Tibial nerve (tissue), 4 donors: ENCODE measurements around the gene ARL2.

Experiments used
- CTCF ChIP-seq, 5 experiments: fragments of 200-600 bp in 3 of 5; fragments of 450-650 bp in 2 of 5; sonication (generic) in 3 of 5; IDR thresholded peaks; one replicate each; pipeline ENCODE4 v1.5.1; 2016 to 2019; ENCODE audit warnings: antibody characterized with exemption in 5 of 5, mild to moderate bottlenecking in 3 of 5, moderate library complexity in 2 of 5
- EP300 ChIP-seq, 2 donors: sonication (generic); formaldehyde crosslinking; IDR thresholded peaks; one replicate each; pipeline ENCODE4 v1.6.1; 2017; ENCODE audit warnings: antibody characterized with exemption in 2 of 2, mild to moderate bottlenecking in 1 of 2
- POLR2A ChIP-seq, 2 donors: fragments of 450-650 bp; IDR thresholded peaks; one replicate each; pipeline ENCODE4 v1.6.1; 2017; ENCODE audit warnings: antibody characterized with exemption in 2 of 2, mild to moderate bottlenecking in 2 of 2, moderate library complexity in 2 of 2

- TF ChIP-seq CTCF (IDR thresholded peaks at IDR 0.05), result no peak
- TF ChIP-seq POLR2A (IDR thresholded peaks at IDR 0.05), result no peak
- TF ChIP-seq EP300 (IDR thresholded peaks at IDR 0.05), result no peak
These were observed 46.6 kb upstream of the ARL2 start for GRCh38 chr11:64967375-64967774.
